Tibial artery (tissue), 4 donors: Measurements from ENCODE around the gene HDGFL1.

Experiments used
- DNase-seq, 2 donors: peaks; one replicate each; pipeline ENCODE4 v3.0.0-alpha.2; 2019
- H3K27ac ChIP-seq, 2 donors: fragments of 200-600 bp; sonication (generic) in 1 of 2; 1 replicate in 1 of 2; 2 replicates in 1 of 2; pipeline ENCODE4 v1.5.1; 2018 to 2019; ENCODE audit warnings: mild to moderate bottlenecking in 1 of 2
- H3K27me3 ChIP-seq, 2 donors: fragments of 200-600 bp; sonication (generic) in 1 of 2; one replicate each; pipeline versions ENCODE4 v1.5.1 to v1.6.0; 2016 to 2019
- H3K36me3 ChIP-seq, 3 donors: fragments of 200-600 bp; sonication (generic) in 2 of 3; one replicate each; pipeline ENCODE4 v1.5.1; 2016 to 2019; ENCODE audit warnings: mild to moderate bottlenecking in 2 of 3
- H3K4me1 ChIP-seq, 4 donors: fragments of 200-600 bp; sonication (generic) in 2 of 4; 1 replicate in 3 of 4; 2 replicates in 1 of 4; pipeline ENCODE4 v1.5.1; 2016 to 2019
- H3K4me3 ChIP-seq, 2 donors: fragments of 200-600 bp; sonication (generic) in 1 of 2; 1 replicate in 1 of 2; 2 replicates in 1 of 2; pipeline ENCODE4 v1.5.1; 2018 to 2019; ENCODE audit warnings: mild to moderate bottlenecking in 2 of 2
- H3K9me3 ChIP-seq, 3 donors: fragments of 200-600 bp; sonication (generic) in 1 of 3; one replicate each; pipeline ENCODE4 v1.5.1; 2016 to 2019
- intact Hi-C: fragments of 100-400 bp; cut with DNase I; formaldehyde crosslinking; loops from one replicate; pipeline ENCODE4 v1.15.0; 2023; ENCODE audit warnings: low total_unique reads
- TF ChIP-seq, protein P1 (sequence below), 2 experiments: fragments of 200-600 bp in 1 of 2; fragments of 450-650 bp in 1 of 2; IDR thresholded peaks; one replicate each; pipeline ENCODE4 v1.5.1; 2017 to 2019; ENCODE audit warnings: antibody characterized with exemption in 2 of 2, mild to moderate bottlenecking in 1 of 2, moderate library complexity in 1 of 2

HDGFL1 gene

GRCh38 chr6:22590423-22590822, 21.1 kb downstream of the HDGFL1 start:
- no peaks in the 10 kb centered on the region for H3K9me3 ChIP-seq
- intact Hi-C loops: no loop called here
- TF ChIP-seq, protein P1, sequence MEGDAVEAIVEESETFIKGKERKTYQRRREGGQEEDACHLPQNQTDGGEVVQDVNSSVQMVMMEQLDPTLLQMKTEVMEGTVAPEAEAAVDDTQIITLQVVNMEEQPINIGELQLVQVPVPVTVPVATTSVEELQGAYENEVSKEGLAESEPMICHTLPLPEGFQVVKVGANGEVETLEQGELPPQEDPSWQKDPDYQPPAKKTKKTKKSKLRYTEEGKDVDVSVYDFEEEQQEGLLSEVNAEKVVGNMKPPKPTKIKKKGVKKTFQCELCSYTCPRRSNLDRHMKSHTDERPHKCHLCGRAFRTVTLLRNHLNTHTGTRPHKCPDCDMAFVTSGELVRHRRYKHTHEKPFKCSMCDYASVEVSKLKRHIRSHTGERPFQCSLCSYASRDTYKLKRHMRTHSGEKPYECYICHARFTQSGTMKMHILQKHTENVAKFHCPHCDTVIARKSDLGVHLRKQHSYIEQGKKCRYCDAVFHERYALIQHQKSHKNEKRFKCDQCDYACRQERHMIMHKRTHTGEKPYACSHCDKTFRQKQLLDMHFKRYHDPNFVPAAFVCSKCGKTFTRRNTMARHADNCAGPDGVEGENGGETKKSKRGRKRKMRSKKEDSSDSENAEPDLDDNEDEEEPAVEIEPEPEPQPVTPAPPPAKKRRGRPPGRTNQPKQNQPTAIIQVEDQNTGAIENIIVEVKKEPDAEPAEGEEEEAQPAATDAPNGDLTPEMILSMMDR (IDR thresholded peaks at IDR 0.05): no peak
- H3K27me3 ChIP-seq: no peaks in the 10 kb centered on the region
- H3K27ac ChIP-seq: no peak overlapping the region
- H3K4me3 ChIP-seq: no peak overlapping the region
- no peaks in the 10 kb centered on the region for H3K4me1 ChIP-seq
- H3K36me3 ChIP-seq: no peaks in the 10 kb centered on the region
- DNase-seq: no peak

DNA sequence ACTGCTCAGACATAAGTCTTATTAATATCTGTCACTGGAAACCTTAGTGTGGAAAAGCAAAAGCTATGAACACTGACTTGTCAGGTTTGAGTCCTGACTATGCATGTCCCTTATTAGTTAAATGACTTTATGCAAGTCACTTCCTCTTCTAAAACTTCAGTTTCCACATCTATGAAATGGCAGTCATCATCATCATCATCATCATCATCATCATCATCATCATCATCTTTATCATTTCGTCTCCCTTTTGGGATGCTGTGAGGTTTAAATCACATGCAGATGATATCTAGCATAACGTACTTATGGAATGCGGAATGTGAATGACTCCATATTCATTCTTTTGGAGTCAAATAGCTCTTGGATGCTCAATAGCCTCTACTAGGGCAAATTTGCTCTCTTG, 24.5 kb downstream of the HDGFL1 start:
- no peaks in the 10 kb centered on the region for H3K4me1 ChIP-seq
- H3K27ac ChIP-seq: no peak overlapping the region
- H3K4me3 ChIP-seq: no peak overlapping the region
- no peaks in the 10 kb centered on the region for H3K9me3 ChIP-seq
- TF ChIP-seq, protein P1 (IDR thresholded peaks at IDR 0.05): no peak
- no peak for DNase-seq
- intact Hi-C loops: no loop called here
- no peaks in the 10 kb centered on the region for H3K27me3 ChIP-seq
- H3K36me3 ChIP-seq: no peaks in the 10 kb centered on the region

DNA sequence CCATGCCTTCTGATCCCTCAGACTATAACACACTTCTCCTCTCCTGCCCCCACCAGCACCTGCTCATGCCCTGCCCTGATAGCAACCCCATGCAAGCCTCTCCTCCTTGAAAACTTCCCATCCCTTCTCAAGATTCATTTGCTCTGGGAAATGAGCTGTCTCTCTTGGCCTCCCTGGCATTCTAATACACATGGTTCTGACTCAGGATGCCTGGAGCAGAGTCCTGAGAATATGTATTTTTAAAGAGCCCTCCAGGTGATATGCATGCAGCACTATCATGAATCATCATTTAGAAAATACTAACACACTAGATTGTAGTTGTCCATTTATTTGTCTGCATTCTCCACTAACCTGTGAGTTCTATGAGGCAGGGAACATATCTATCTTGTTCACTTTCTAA, 26.6 kb downstream of the HDGFL1 start:
- TF ChIP-seq, protein P1 (IDR thresholded peaks at IDR 0.05): no peak
- intact Hi-C loops: no loop called here
- Histone ChIP-seq H3K4me1 (no peaks in the 10 kb centered on the region), H3K9me3 (no peaks in the 10 kb centered on the region), H3K4me3 (no peak overlapping the region), H3K27me3 (no peaks in the 10 kb centered on the region), H3K27ac (no peak overlapping the region), H3K36me3 (no peaks in the 10 kb centered on the region)
- no peak for DNase-seq

- DNase-seq: no peak
- Histone ChIP-seq H3K36me3 (no peaks in the 10 kb centered on the region), H3K9me3 (no peaks in the 10 kb centered on the region), H3K4me3 (no peak overlapping the region), H3K27me3 (no peaks in the 10 kb centered on the region), H3K27ac (no peak overlapping the region), H3K4me1 (no peaks in the 10 kb centered on the region)
- TF ChIP-seq, protein P1 (IDR thresholded peaks at IDR 0.05): no peak
- intact Hi-C loops: no loop called here
These were observed 29.0 kb downstream of the HDGFL1 start for GRCh38 chr6:22598339-22598738.

- Histone ChIP-seq H3K9me3 (no peaks in the 10 kb centered on the region), H3K4me1 (no peaks in the 10 kb centered on the region), H3K27me3 (no peaks in the 10 kb centered on the region), H3K27ac (no peak overlapping the region), H3K36me3 (no peaks in the 10 kb centered on the region), H3K4me3 (no peak overlapping the region)
- intact Hi-C loops: no loop called here
- TF ChIP-seq, protein P1 (IDR thresholded peaks at IDR 0.05): no peak
- DNase-seq: no peak
These were observed 30.7 kb downstream of the HDGFL1 start for GRCh38 chr6:22600059-22600458.

DNA sequence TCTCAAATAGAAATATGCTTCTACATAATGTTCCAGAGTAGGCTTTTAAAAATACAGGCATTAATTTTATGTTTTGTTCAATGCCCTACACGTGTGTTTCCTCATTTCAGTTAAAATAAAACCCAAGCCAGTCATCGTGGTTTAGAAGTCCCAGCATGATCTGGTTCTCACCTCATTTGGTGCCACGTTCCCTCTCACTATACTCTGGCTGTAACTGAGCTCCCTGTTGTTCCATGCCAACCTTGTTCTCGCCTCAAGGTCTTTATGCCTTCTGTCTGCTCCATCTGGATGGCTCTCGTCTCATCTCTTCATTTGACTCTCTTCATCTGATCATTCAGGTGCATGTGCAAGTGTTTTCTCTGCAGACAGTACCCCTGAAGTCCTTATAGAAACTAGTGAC, 32.6 kb downstream of the HDGFL1 start:
- TF ChIP-seq, protein P1 (IDR thresholded peaks at IDR 0.05): no peak
- intact Hi-C loops: no loop called here
- Histone ChIP-seq H3K27me3 (no peaks in the 10 kb centered on the region), H3K36me3 (no peaks in the 10 kb centered on the region), H3K27ac (no peak overlapping the region), H3K9me3 (no peaks in the 10 kb centered on the region), H3K4me3 (no peak overlapping the region), H3K4me1 (no peaks in the 10 kb centered on the region)
- DNase-seq: no peak
